GM12878 (cell line): ENCODE results near the gene GPRIN2. TPM values are rescaled to one million over a fixed set of nuclear protein-coding genes. Genes with fewer than 3 reads are reported as not detected.

Experiments used
- ATAC-seq: fragments of 200-7000 bp; cut with Tn5 transposase; 3 replicates; pipeline ENCODE4 v1.9.1; 2020; ENCODE audit warnings: mild to moderate bottlenecking, moderate library complexity
- BruUV-seq: library from RNA; stranded (reverse); fragments of 400-500 nt; replicated peaks from 2 replicates; lab custom pipeline; 2021; lab: Mats Ljungman, UMichigan
- CTCF ChIA-PET: fragments of 300-600 bp; sonication (Branson Sonifier 250); formaldehyde crosslinking; extraction: SDS; loops from one replicate; lab custom pipeline; 2021; ENCODE audit warnings: inconsistent platforms; lab: Yijun Ruan, JAX
- POLR2A ChIA-PET: fragments of 350-600 bp; formaldehyde crosslinking; extraction: SDS; loops from one replicate; lab custom pipeline; 2021; ENCODE audit warnings: inconsistent platforms; lab: Charles Lee
- RAD21 ChIA-PET: fragments of 300-600 bp; sonication (Branson Sonifier 250); formaldehyde crosslinking; loops from one replicate; lab custom pipeline; 2023; ENCODE audit warnings: antibody characterized with exemption; ENCODE audit not compliant: unreplicated experiment; lab: Charles Lee
- SMC1A ChIA-PET: fragments of 300-600 bp; sonication (Branson Sonifier 250); formaldehyde crosslinking; loops from one replicate; lab custom pipeline; 2023; ENCODE audit not compliant: unreplicated experiment, uncharacterized antibody; lab: Charles Lee
- DNase-seq: peaks from one replicate; pipeline ENCODE4 v3.0.0-alpha.2; 2011; ENCODE audit warnings: low read depth, low spot score
- FAIRE-seq: peaks from 3 replicates; lab custom pipeline; 2011; peaks lifted over from hg19 to GRCh38; lab: Jason Lieb, UNC
- H2AFZ ChIP-seq: 2 replicates; pipeline ENCODE4 v1.6.0; 2011; ENCODE audit warnings: low read depth, low read length, control low read depth; ENCODE audit not compliant: control insufficient read depth
- H3K27ac ChIP-seq: 2 replicates; pipeline ENCODE4 v1.5.1; 2011; ENCODE audit warnings: control low read depth; ENCODE audit not compliant: control insufficient read depth, insufficient read depth
- H3K27me3 ChIP-seq, 2 experiments: replicated peaks in 1 of 2; 2 replicates each; pipeline versions ENCODE4 v1.6.0 to v1.6.1; 2011; ENCODE audit warnings: low read length in 1 of 2; ENCODE audit not compliant: control insufficient read depth in 2 of 2, insufficient read depth in 2 of 2
- H3K36me3 ChIP-seq, 2 experiments: 2 replicates each; pipeline ENCODE4 v1.5.1; 2011; ENCODE audit warnings: low read length in 1 of 2; ENCODE audit not compliant: control insufficient read depth in 2 of 2, insufficient read depth in 2 of 2
- H3K4me1 ChIP-seq: 2 replicates; pipeline ENCODE4 v1.6.1; 2011; ENCODE audit warnings: mild to moderate bottlenecking, low read length, moderate library complexity, mixed read lengths; ENCODE audit not compliant: control insufficient read depth, insufficient read depth
- H3K4me2 ChIP-seq: 2 replicates; pipeline ENCODE4 v1.6.0; 2011; ENCODE audit warnings: control low read depth; ENCODE audit not compliant: control insufficient read depth, insufficient read depth
- H3K4me3 ChIP-seq: fragments of 200-600 bp; sonication (generic); 2 replicates; pipeline ENCODE4 v1.5.1; 2016
- H3K79me2 ChIP-seq: 2 replicates; pipeline ENCODE4 v1.6.0; 2011; ENCODE audit warnings: low read length; ENCODE audit not compliant: control insufficient read depth, insufficient read depth
- H3K9ac ChIP-seq: 2 replicates; pipeline ENCODE4 v1.8.0; 2011; ENCODE audit warnings: low read length, control low read depth, mixed read lengths; ENCODE audit not compliant: control insufficient read depth, insufficient read depth
- H3K9me3 ChIP-seq: replicated peaks from 3 replicates; pipeline ENCODE4 v1.5.1; 2011; ENCODE audit warnings: mild to moderate bottlenecking, low read length; ENCODE audit not compliant: control insufficient read depth, insufficient read depth
- H4K20me1 ChIP-seq: 2 replicates; pipeline ENCODE4 v1.6.0; 2011; ENCODE audit not compliant: control insufficient read depth, insufficient read depth
- CREB1 ChIP-seq: IDR thresholded peaks from 2 replicates; pipeline ENCODE4 v1.6.1; 2012; ENCODE audit warnings: low read depth, mild to moderate bottlenecking, inconsistent platforms
- FOXK2 ChIP-seq: fragments of 450-650 bp; IDR thresholded peaks from 2 replicates; pipeline ENCODE4 v1.6.1; 2017; ENCODE audit warnings: mild to moderate bottlenecking, moderate library complexity
- KAT2A ChIP-seq: conservative IDR thresholded peaks from 2 replicates; pipeline ENCODE4 v1.6.1; 2011; ENCODE audit warnings: low read depth, low read length; ENCODE audit not compliant: control insufficient read depth
- MXI1 ChIP-seq: fragments of 150-350 bp; IDR thresholded peaks from 2 replicates; pipeline ENCODE4 v1.6.1; 2011; ENCODE audit warnings: low read depth, mild to moderate bottlenecking, inconsistent platforms, low read length, improper control_type of control experiment
- NR2C1 ChIP-seq: fragments of 450-650 bp; IDR thresholded peaks from 2 replicates; pipeline ENCODE4 v1.6.1; 2017; ENCODE audit warnings: antibody characterized with exemption, mild to moderate bottlenecking, moderate library complexity
- PAX5 ChIP-seq: IDR thresholded peaks from 2 replicates; pipeline ENCODE4 v1.6.1; 2011; ENCODE audit warnings: low read depth, low read length, borderline replicate concordance
- SMC3 ChIP-seq: IDR thresholded peaks from 2 replicates; pipeline ENCODE4 v1.6.1; 2011; ENCODE audit warnings: low read length, improper control_type of control experiment, borderline replicate concordance
- TARDBP ChIP-seq: IDR thresholded peaks from 2 replicates; pipeline ENCODE4 v1.6.1; 2016; ENCODE audit warnings: borderline replicate concordance
- WGBS: methylation state at CpG from one replicate; pipeline ENCODE4 v1.1.6; 2016; ENCODE audit warnings: low lambda C conversion rate; ENCODE audit not compliant: insufficient replicate concordance, insufficient coverage; ENCODE audit errors: missing lambda C conversion rate; 5-methylcytosine and 5-hydroxymethylcytosine counted together
- in situ Hi-C: fragments of 300-500 bp; cut with MboI; formaldehyde crosslinking; loops from 9 replicates; pipeline ENCODE4 v1.14.3; 2018; ENCODE audit warnings: mixed read lengths
- intact Hi-C: fragments of 100-400 bp; cut with micrococcal nuclease; formaldehyde crosslinking; loops from one replicate; pipeline ENCODE4 v1.14.2; 2022; ENCODE audit not compliant: unreplicated experiment
- polyA plus RNA-seq, 11 experiments: library from polyadenylated mRNA; depleted of rRNA in 4 of 11; unstranded in 6 of 11; stranded (reverse) in 5 of 11; fragments of >200 nt; fragmentation: Nextera tagmentation in 4 of 11; fragmentation: Illumina TruSeq in 1 of 11; extraction: Ambion mirVana in 4 of 11; extraction: Trizol in 1 of 11; gene quantifications; 1 replicate in 1 of 11; 2 replicates in 10 of 11; pipeline versions ENCODE4 v1.2.1 to v1.2.3, GENCODE V29; 2011 to 2016; ENCODE audit warnings: inconsistent platforms in 2 of 11, missing spikeins in 2 of 11, low read depth in 1 of 11
- total RNA-seq, 4 experiments: library from RNA; depleted of rRNA in 3 of 4; stranded (reverse); fragments of >200 nt in 3 of 4; fragmentation: Illumina TruSeq in 1 of 4; extraction: Trizol in 1 of 4; gene quantifications; 2 replicates each; pipeline versions ENCODE4 v1.2.1 to v1.2.3, GENCODE V29; 2013 to 2021
- TF ChIP-seq, protein P1 (sequence below): fragments of 450-650 bp; IDR thresholded peaks from 2 replicates; pipeline ENCODE4 v1.6.1; 2014; ENCODE audit warnings: mild to moderate bottlenecking
- TF ChIP-seq, protein P2 (sequence below): fragments of 450-650 bp; IDR thresholded peaks from 2 replicates; pipeline ENCODE4 v1.6.1; 2017; ENCODE audit warnings: antibody characterized with exemption, mild to moderate bottlenecking, moderate library complexity

GPRIN2 gene
- total and polyA plus RNA-seq, 10 of the 15 experiments (the other 5 are each of a cell fraction or from before 2014, with no cell fraction given) = 0.13 TPM; not detected in 9

DNA sequence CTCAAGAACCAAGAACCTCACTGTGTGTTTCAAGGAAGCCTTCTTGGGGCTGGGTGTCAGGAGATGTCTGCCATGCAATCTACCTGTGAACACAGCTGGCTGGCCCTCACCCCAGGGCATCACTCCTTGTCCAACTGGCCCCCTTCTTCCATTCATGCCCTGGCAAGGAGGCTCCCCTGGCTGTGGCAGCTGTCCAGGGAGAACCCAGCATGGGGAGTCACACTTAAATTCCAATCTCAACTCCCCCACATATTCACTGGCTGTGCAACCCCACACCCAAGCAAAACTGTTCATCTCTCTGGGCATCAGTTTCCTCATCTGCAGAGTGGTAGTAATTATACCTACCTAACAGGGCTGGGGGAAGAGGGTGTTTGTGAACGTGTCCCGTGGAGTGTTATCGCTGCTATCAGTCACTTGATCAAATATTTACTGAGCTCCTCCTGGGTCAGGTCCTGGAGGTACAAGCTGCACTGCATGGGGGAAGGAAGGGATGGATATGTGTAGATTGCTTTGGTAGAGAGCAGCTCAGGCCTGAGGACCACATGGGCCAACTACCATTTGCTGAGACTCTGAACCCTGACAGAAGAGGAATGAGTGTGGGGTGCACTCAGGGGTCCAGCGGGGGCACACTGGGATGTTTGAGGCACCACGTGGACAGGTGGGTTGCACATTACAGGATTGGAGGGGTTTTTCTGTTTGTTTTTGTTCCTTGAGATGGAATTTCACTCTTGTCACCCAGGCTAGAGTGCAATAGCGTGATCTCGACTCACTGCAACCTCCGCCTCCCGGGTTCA, 2.1 kb upstream of the GPRIN2 start:
- no peak for TF ChIP-seq CREB1
- TF ChIP-seq KAT2A = no peak
- TF ChIP-seq SMC3 = no peak
- TF ChIP-seq, protein P1, sequence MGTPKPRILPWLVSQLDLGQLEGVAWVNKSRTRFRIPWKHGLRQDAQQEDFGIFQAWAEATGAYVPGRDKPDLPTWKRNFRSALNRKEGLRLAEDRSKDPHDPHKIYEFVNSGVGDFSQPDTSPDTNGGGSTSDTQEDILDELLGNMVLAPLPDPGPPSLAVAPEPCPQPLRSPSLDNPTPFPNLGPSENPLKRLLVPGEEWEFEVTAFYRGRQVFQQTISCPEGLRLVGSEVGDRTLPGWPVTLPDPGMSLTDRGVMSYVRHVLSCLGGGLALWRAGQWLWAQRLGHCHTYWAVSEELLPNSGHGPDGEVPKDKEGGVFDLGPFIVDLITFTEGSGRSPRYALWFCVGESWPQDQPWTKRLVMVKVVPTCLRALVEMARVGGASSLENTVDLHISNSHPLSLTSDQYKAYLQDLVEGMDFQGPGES = no peak
- TF ChIP-seq MXI1 = no peak
- TF ChIP-seq, protein P2, sequence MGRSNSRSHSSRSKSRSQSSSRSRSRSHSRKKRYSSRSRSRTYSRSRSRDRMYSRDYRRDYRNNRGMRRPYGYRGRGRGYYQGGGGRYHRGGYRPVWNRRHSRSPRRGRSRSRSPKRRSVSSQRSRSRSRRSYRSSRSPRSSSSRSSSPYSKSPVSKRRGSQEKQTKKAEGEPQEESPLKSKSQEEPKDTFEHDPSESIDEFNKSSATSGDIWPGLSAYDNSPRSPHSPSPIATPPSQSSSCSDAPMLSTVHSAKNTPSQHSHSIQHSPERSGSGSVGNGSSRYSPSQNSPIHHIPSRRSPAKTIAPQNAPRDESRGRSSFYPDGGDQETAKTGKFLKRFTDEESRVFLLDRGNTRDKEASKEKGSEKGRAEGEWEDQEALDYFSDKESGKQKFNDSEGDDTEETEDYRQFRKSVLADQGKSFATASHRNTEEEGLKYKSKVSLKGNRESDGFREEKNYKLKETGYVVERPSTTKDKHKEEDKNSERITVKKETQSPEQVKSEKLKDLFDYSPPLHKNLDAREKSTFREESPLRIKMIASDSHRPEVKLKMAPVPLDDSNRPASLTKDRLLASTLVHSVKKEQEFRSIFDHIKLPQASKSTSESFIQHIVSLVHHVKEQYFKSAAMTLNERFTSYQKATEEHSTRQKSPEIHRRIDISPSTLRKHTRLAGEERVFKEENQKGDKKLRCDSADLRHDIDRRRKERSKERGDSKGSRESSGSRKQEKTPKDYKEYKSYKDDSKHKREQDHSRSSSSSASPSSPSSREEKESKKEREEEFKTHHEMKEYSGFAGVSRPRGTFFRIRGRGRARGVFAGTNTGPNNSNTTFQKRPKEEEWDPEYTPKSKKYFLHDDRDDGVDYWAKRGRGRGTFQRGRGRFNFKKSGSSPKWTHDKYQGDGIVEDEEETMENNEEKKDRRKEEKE = no peak
- TF ChIP-seq TARDBP = no peak
- TF ChIP-seq NR2C1 = no peak
- TF ChIP-seq PAX5 = no peak
- no peak for TF ChIP-seq FOXK2
- Histone ChIP-seq H4K20me1 (no peaks in the 10 kb centered on the region), H3K79me2 (no peaks in the 10 kb centered on the region), H3K27ac (no peak overlapping the region), H3K9ac (no peak overlapping the region), H3K9me3 (no peaks in the 10 kb centered on the region), H3K27me3 (peaks cover 3 to 5% of the 10 kb centered on the region in 2 experiments; a peak in 3 of 4 replicates), H3K4me2 (no peak overlapping the region), H3K4me3 (no peak overlapping the region), H2AFZ (no peak overlapping the region), H3K4me1 (no peaks in the 10 kb centered on the region), H3K36me3 (no peaks in the 10 kb centered on the region)
- DNase-seq (no peak), FAIRE-seq (no peak), ATAC-seq (no peak)
- intact Hi-C loops (no loop called here), in situ Hi-C loops (no loop called here)
- no TSS peak for BruUV-seq
- POLR2A ChIA-PET = no interaction called here
- 24% methylated on average over 9 of the region's 9 CpGs for WGBS
- SMC1A ChIA-PET = no interaction called here
- CTCF ChIA-PET = no interaction called here
- RAD21 ChIA-PET = no interaction called here
